ENCODE results near the gene GABPB2. TPM values are rescaled to one million over a fixed set of nuclear protein-coding genes. Genes with fewer than 3 reads are reported as not detected.

The GABPB2 gene
- total RNA-seq, 1 donor, result 16.3 TPM

DNA sequence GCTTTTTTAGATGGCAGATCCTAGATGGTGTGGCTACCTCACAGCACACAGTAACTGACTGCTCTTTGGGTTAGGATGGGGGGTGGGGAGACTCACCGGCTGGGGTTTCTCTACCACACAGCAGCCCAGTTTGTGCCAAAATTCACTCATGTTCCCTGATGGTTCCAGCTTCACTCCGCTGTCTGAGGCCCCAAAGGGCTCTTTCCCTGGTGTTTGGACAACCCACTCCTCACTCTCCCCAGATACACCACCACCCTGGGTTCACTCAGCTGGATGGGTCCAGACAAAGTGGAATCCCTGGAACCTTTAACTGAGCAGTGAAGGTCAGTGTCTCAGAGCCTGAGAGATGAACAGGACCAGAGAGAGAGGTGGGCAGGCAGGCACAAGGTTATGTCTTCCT is 15.0 kb upstream of the GABPB2 start:
- TF ChIP-seq, protein P1, sequence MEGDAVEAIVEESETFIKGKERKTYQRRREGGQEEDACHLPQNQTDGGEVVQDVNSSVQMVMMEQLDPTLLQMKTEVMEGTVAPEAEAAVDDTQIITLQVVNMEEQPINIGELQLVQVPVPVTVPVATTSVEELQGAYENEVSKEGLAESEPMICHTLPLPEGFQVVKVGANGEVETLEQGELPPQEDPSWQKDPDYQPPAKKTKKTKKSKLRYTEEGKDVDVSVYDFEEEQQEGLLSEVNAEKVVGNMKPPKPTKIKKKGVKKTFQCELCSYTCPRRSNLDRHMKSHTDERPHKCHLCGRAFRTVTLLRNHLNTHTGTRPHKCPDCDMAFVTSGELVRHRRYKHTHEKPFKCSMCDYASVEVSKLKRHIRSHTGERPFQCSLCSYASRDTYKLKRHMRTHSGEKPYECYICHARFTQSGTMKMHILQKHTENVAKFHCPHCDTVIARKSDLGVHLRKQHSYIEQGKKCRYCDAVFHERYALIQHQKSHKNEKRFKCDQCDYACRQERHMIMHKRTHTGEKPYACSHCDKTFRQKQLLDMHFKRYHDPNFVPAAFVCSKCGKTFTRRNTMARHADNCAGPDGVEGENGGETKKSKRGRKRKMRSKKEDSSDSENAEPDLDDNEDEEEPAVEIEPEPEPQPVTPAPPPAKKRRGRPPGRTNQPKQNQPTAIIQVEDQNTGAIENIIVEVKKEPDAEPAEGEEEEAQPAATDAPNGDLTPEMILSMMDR (IDR thresholded peaks at IDR 0.05; ENCODE audit: extremely low read depth, low read depth, low read length), result no peak
- Histone ChIP-seq H3K27me3 (ENCODE audit: insufficient read depth, low read length) (no peaks in the 10 kb centered on the region), H3K9me3 (ENCODE audit: low read depth, low read length) (no peaks in the 10 kb centered on the region), H3K27ac (ENCODE audit: low read depth, low read length) (peak overlapping the region; percentile 53), H4K20me1 (ENCODE audit: insufficient read depth, low read length) (peaks cover 49% of the 10 kb centered on the region), H3K79me2 (ENCODE audit: insufficient read depth, low read length) (peaks cover 67% of the 10 kb centered on the region), H3K4me3 (ENCODE audit: insufficient read depth, low read length) (no peak overlapping the region), H3K36me3 (ENCODE audit: insufficient read depth, low read length) (peaks cover 63% of the 10 kb centered on the region), H3K4me2 (ENCODE audit: insufficient read depth, low read length) (no peak overlapping the region), H2AFZ (ENCODE audit: low read length) (no peak overlapping the region), H3K4me1 (ENCODE audit: insufficient read depth, low read length) (peaks cover 31% of the 10 kb centered on the region)
- DNase-seq (ENCODE audit: insufficient read length, low spot score, missing footprints), result no peak

DNA sequence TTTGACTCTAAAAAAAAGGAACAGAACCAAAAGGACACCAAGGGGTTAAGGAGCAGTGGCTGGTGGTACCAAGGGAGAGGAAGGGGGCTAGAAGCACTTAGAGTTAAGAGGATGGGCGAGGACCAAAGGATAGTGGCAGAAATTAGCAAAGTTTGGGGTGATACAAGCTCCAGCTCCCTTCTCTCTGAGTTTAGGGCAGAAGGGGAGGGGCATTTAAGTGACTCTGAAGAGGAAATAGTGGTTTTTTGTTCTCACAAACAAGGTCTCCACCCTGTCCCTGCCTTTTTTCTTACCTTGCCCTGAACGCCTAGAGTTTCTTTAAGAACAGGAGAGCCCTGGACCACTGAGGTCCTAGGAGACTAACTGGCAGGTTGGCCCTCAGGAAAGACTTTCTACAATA is 14.4 kb upstream of the GABPB2 start:
- Histone ChIP-seq H3K4me3 (ENCODE audit: insufficient read depth, low read length) (peak overlapping the region; percentile 13), H3K9me3 (ENCODE audit: low read depth, low read length) (no peaks in the 10 kb centered on the region), H3K36me3 (ENCODE audit: insufficient read depth, low read length) (peaks cover 59% of the 10 kb centered on the region), H3K27me3 (ENCODE audit: insufficient read depth, low read length) (no peaks in the 10 kb centered on the region), H4K20me1 (ENCODE audit: insufficient read depth, low read length) (peaks cover 49% of the 10 kb centered on the region), H2AFZ (ENCODE audit: low read length) (no peak overlapping the region), H3K79me2 (ENCODE audit: insufficient read depth, low read length) (peaks cover 73% of the 10 kb centered on the region), H3K4me2 (ENCODE audit: insufficient read depth, low read length) (peak overlapping the region; percentile 66), H3K4me1 (ENCODE audit: insufficient read depth, low read length) (peaks cover 31% of the 10 kb centered on the region), H3K27ac (ENCODE audit: low read depth, low read length) (peak overlapping the region; percentile 53)
- DNase-seq (ENCODE audit: insufficient read length, low spot score, missing footprints), result no peak
- TF ChIP-seq, protein P1 (IDR thresholded peaks at IDR 0.05; ENCODE audit: extremely low read depth, low read depth, low read length), result no peak

DNA sequence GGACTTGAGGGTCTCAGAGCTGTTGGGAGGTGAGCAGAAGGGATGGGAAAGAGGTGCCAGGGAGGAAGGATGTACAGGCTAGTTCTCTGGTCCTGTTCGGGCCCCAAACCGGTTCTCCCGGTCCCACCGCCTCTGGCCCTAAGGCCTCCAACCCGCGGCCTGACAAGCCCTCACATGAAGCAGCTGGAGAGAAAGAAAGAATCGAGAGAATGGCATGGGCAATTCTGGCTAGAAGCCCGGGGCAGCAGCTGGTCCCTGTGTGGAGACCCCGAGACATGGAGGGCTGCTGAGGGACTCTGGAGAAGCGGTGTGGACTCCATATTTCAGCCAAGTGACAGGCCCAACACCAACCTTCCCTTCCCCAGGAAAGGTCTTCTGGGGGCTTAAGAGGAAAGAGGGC is 11.9 kb upstream of the GABPB2 start:
- H3K79me2 ChIP-seq (ENCODE audit: insufficient read depth, low read length), result peaks cover 88% of the 10 kb centered on the region
- peaks cover 33% of the 10 kb centered on the region for H3K36me3 ChIP-seq (ENCODE audit: insufficient read depth, low read length)
- H3K27me3 ChIP-seq (ENCODE audit: insufficient read depth, low read length), result no peaks in the 10 kb centered on the region
- peak overlapping the region; percentile 100 for H3K4me2 ChIP-seq (ENCODE audit: insufficient read depth, low read length)
- peak overlapping the region; percentile 98 for H3K4me3 ChIP-seq (ENCODE audit: insufficient read depth, low read length)
- H4K20me1 ChIP-seq (ENCODE audit: insufficient read depth, low read length), result peaks cover 44% of the 10 kb centered on the region
- TF ChIP-seq, protein P1 (IDR thresholded peaks at IDR 0.05; ENCODE audit: extremely low read depth, low read depth, low read length), result no peak
- no peaks in the 10 kb centered on the region for H3K9me3 ChIP-seq (ENCODE audit: low read depth, low read length)
- no peak for DNase-seq (ENCODE audit: insufficient read length, low spot score, missing footprints)
- peak overlapping the region; percentile 15 for H2AFZ ChIP-seq (ENCODE audit: low read length)
- H3K27ac ChIP-seq (ENCODE audit: low read depth, low read length), result peak overlapping the region; percentile 94
- peaks cover 43% of the 10 kb centered on the region for H3K4me1 ChIP-seq (ENCODE audit: insufficient read depth, low read length)

DNA sequence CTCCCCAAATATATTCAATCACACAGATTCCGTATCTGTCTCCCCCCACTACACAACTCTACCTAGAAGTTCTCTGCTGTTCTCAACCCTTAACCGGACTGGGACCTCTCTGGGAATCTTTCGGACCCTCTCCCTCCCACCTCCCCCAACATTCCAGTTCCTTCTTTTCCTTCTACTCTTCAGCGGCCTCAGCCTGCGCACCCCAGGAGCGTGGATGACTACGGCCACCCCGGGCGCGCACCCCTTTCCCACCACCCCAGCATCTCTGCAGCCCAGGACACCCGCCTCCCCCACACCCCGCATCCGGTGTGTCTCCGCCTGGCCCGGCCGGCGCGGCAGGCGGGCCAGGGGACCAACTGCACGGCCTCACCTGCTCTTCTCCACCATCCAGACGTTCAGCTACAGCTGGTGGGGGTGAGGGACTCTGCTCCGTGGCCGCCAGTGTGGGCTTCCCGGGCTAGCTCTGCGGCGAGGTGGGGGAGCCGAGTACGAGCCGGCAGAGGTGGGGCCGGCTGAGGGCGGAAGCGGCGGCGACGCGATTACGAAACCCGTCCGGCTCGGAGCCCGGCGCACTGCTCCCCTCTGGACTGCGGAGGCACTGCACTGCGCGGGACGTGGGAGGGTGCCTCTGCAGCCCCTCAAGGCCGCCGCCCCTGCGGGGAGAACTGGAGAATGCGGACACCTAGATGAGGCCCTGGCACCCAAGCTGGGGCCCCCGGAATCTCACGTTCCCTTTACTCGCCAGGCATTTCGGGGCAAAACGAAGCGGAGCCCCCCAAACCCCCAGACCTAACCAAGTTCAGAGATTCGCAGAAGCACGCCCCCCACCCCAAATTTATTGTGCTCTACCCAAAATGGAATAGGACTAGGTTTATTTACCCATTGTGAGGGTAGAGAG is 11.2 kb upstream of the GABPB2 start, which contains the start of gene CDC42SE1:
CDC42SE1 (minus strand) TSS at position 514 of the 898 bp plus-strand sequence. CDS start 3,892 bp downstream, outside the sequence.
- Histone ChIP-seq H3K27ac (ENCODE audit: low read depth, low read length) (peak within 1 kb of the TSS; percentile 94), H3K36me3 (ENCODE audit: insufficient read depth, low read length) (peaks cover 27% of the 10 kb centered on the region), H3K4me2 (ENCODE audit: insufficient read depth, low read length) (peak within 1 kb of the TSS; percentile 100), H3K4me3 (ENCODE audit: insufficient read depth, low read length) (peak within 1 kb of the TSS; percentile 98), H3K79me2 (ENCODE audit: insufficient read depth, low read length) (peaks cover 88% of the 10 kb centered on the region), H2AFZ (ENCODE audit: low read length) (peak within 1 kb of the TSS; percentile 95), H3K4me1 (ENCODE audit: insufficient read depth, low read length) (peaks cover 43% of the 10 kb centered on the region), H4K20me1 (ENCODE audit: insufficient read depth, low read length) (peaks cover 40% of the 10 kb centered on the region), H3K27me3 (ENCODE audit: insufficient read depth, low read length) (no peaks in the 10 kb centered on the region), H3K9me3 (ENCODE audit: low read depth, low read length) (no peaks in the 10 kb centered on the region)
- TF ChIP-seq, protein P1 (IDR thresholded peaks at IDR 0.05; ENCODE audit: extremely low read depth, low read depth, low read length), result peak; percentile 50
- peak; percentile 96 for DNase-seq (ENCODE audit: insufficient read length, low spot score, missing footprints)

Measured in osteoblast (primary cell).